ENCODE measurements around the gene CENPK.
"Not testable (repeated sequence)": the region's sequence is repeated elsewhere in the genome, so short reads cannot be mapped to it uniquely, and the experiment has no call there.

Gene CENPK

GRCh38 chr5:65508978-65509377 is 54.0 kb downstream of the CENPK start:
- no peak for DNase-seq (ENCODE audit: low read depth)

GRCh38 chr5:65506961-65507360 is 56.0 kb downstream of the CENPK start:
- peak; percentile 81 for DNase-seq (ENCODE audit: low read depth)

GRCh38 chr5:65489119-65489518 is 73.8 kb downstream of the CENPK start:
- DNase-seq (ENCODE audit: low read depth): no peak

- not testable (repeated sequence) for DNase-seq (ENCODE audit: low read depth)
These were observed 74.8 kb downstream of the CENPK start for GRCh38 chr5:65488038-65488687.

- DNase-seq (ENCODE audit: low read depth): not testable (repeated sequence)
These were observed 76.2 kb downstream of the CENPK start for GRCh38 chr5:65486803-65487202.

GRCh38 chr5:65485405-65485804 is 77.6 kb downstream of the CENPK start:
- DNase-seq (ENCODE audit: low read depth): no peak

- peak; percentile 71 for DNase-seq (ENCODE audit: low read depth)
These were observed 79.2 kb downstream of the CENPK start for GRCh38 chr5:65483546-65484346.

- DNase-seq (ENCODE audit: low read depth): peak; percentile 56
These were observed 80.0 kb downstream of the CENPK start for GRCh38 chr5:65482736-65483545.

- DNase-seq (ENCODE audit: low read depth): peak; percentile 43
These were observed 80.7 kb downstream of the CENPK start for GRCh38 chr5:65482296-65482735.

GRCh38 chr5:65481635-65482295 is 81.2 kb downstream of the CENPK start, which contains the start of gene ADAMTS6:
Gene ADAMTS6, minus strand, starts transcription at chr5:65481920. Its CDS starts 8,247 bp downstream, at chr5:65473673.
- DNase-seq (ENCODE audit: low read depth): peak; percentile 99

GRCh38 chr5:65481171-65481581 is 81.8 kb downstream of the CENPK start:
- no peak for DNase-seq (ENCODE audit: low read depth)

- peak; percentile 83 for DNase-seq (ENCODE audit: low read depth)
These were observed 82.6 kb downstream of the CENPK start for GRCh38 chr5:65480306-65480865.

GRCh38 chr5:65479527-65479926 is 83.4 kb downstream of the CENPK start:
- DNase-seq (ENCODE audit: low read depth): no peak

GRCh38 chr5:65478336-65478735 is 84.6 kb downstream of the CENPK start:
- DNase-seq (ENCODE audit: low read depth): no peak

- no peak for DNase-seq (ENCODE audit: low read depth)
These were observed 87.1 kb downstream of the CENPK start for GRCh38 chr5:65475895-65476294.

GRCh38 chr5:65475336-65475735 is 87.6 kb downstream of the CENPK start:
- DNase-seq (ENCODE audit: low read depth): no peak

GRCh38 chr5:65474130-65474711 is 88.7 kb downstream of the CENPK start:
- no peak for DNase-seq (ENCODE audit: low read depth)

GRCh38 chr5:65468633-65469032 is 94.3 kb downstream of the CENPK start:
- no peak for DNase-seq (ENCODE audit: low read depth)
